OCI-LY7 (cell line): Measurements from ENCODE around the gene SRSF12. TPM values are rescaled to one million over a fixed set of nuclear protein-coding genes. Genes with fewer than 3 reads are reported as not detected.

ENCODE experiments used
- BruUV-seq: library from RNA; stranded (reverse); fragments of 400-500 nt; replicated peaks from 2 replicates; lab custom pipeline; 2021; lab: Mats Ljungman, UMichigan
- CTCF ChIA-PET: fragments of 300-600 bp; sonication (Branson Sonifier 250); formaldehyde crosslinking; loops from one replicate; lab custom pipeline; 2022; ENCODE audit warnings: antibody characterized with exemption; ENCODE audit not compliant: unreplicated experiment; lab: Charles Lee
- POLR2A ChIA-PET: fragments of 300-600 bp; sonication (Branson Sonifier 250); formaldehyde crosslinking; loops from one replicate; lab custom pipeline; 2022; ENCODE audit warnings: antibody characterized with exemption; lab: Charles Lee
- DNase-seq: peaks from one replicate; pipeline ENCODE4 v3.0.0-alpha.2; 2015; ENCODE audit warnings: low spot score
- H2AFZ ChIP-seq: fragments of 200-600 bp; sonication (generic), shearing (Covaris generic); 2 replicates; pipeline ENCODE4 v1.6.1; 2014; ENCODE audit warnings: mild to moderate bottlenecking, antibody characterized with exemption, low read length, moderate library complexity
- H3K27ac ChIP-seq: fragments of 200-600 bp; sonication (generic); 2 replicates; pipeline ENCODE4 v1.5.1; 2014; ENCODE audit warnings: mixed run types, low read depth, mild to moderate bottlenecking, moderate library complexity, low read length, inconsistent platforms; ENCODE audit not compliant: poor library complexity, severe bottlenecking
- H3K36me3 ChIP-seq: fragments of 200-600 bp; sonication (generic); 2 replicates; pipeline ENCODE4 v1.6.1; 2014; ENCODE audit warnings: mild to moderate bottlenecking, antibody characterized with exemption, low read length, moderate library complexity, mixed read lengths; ENCODE audit not compliant: insufficient read depth
- H3K4me1 ChIP-seq: fragments of 200-600 bp; sonication (generic); 2 replicates; pipeline ENCODE4 v1.5.1; 2014; ENCODE audit warnings: mild to moderate bottlenecking, low read length; ENCODE audit not compliant: insufficient read depth, poor library complexity, severe bottlenecking
- H3K4me2 ChIP-seq: fragments of 200-600 bp; sonication (generic); 2 replicates; pipeline ENCODE4 v1.6.1; 2014; ENCODE audit warnings: mild to moderate bottlenecking, low read length
- H3K4me3 ChIP-seq: fragments of 200-600 bp; sonication (generic); 2 replicates; pipeline ENCODE4 v1.5.1; 2014; ENCODE audit warnings: mild to moderate bottlenecking, low read depth, low read length; ENCODE audit not compliant: poor library complexity, severe bottlenecking
- H3K79me2 ChIP-seq: fragments of 200-600 bp; sonication (generic); 2 replicates; pipeline ENCODE4 v1.6.1; 2016; ENCODE audit warnings: low read depth, mild to moderate bottlenecking, low read length, moderate library complexity, mixed read lengths; ENCODE audit not compliant: insufficient read depth
- H3K9me2 ChIP-seq: fragments of 200-600 bp; sonication (generic); 2 replicates; pipeline ENCODE4 v1.6.1; 2016; ENCODE audit warnings: mild to moderate bottlenecking, low read length, mixed read lengths; ENCODE audit not compliant: insufficient read depth
- H3K9me3 ChIP-seq: fragments of 200-600 bp; sonication (generic); 2 replicates; pipeline ENCODE4 v1.6.1; 2014; ENCODE audit warnings: mild to moderate bottlenecking, mixed run types, low read length, mixed read lengths
- H4K20me1 ChIP-seq: fragments of 200-600 bp; sonication (generic); 2 replicates; pipeline ENCODE4 v1.6.1; 2014; ENCODE audit warnings: mild to moderate bottlenecking, antibody characterized with exemption, low read length, moderate library complexity, mixed read lengths; ENCODE audit not compliant: insufficient read depth
- EZH2phosphoT487 ChIP-seq: fragments of 200-600 bp; sonication (generic); IDR thresholded peaks from 2 replicates; pipeline ENCODE4 v1.6.1; 2018; ENCODE audit warnings: low read depth, borderline replicate concordance, mild to moderate bottlenecking, mixed run types, antibody characterized with exemption, low read length, moderate library complexity, mixed read lengths
- intact Hi-C: fragments of 100-400 bp; cut with micrococcal nuclease; formaldehyde crosslinking; loops from one replicate; pipeline ENCODE4 v1.10.0; 2022; ENCODE audit not compliant: unreplicated experiment
- total RNA-seq, 2 experiments: library from RNA; depleted of rRNA in 1 of 2; stranded (reverse); fragments of >200 nt in 1 of 2; shearing (Covaris generic) in 1 of 2; gene quantifications; 2 replicates each; pipeline ENCODE4 v1.2.3, GENCODE V29; 2014 to 2022
- TF ChIP-seq, protein P1 (sequence below): fragments of 200-600 bp; sonication (generic); conservative IDR thresholded peaks from 2 replicates; pipeline ENCODE4 v1.5.1; 2014; ENCODE audit warnings: mild to moderate bottlenecking, antibody characterized with exemption, low read length, moderate library complexity, mixed read lengths

The SRSF12 gene
- total RNA-seq, 2 experiments from 2014 or later: not detected

DNA sequence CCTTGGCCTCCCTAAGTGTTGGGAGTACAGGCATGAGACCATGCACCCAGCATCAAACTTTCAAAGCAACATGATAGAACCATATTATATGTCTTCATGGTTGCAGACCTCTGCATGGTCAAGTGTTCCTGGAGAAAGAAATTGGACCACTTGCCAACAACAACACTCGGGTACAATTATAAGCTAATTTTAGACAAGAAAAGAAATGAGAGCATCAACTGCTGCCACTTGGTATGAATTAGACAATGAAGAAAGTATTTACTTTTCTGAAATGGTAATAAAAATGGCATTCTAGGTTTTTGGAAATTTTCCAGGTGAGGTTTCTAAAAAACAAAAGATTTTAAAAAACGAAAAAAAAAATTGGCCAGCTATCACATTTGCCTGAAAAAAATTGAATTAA lies 20.3 kb upstream of the SRSF12 start:
- POLR2A ChIA-PET: interaction anchor here (0.6 to 1.4 kb wide), 6 partner anchors 9 to 217 kb away, joined by 3 to 6 read pairs (median 4); no protein-coding TSS in a partner anchor

DNA sequence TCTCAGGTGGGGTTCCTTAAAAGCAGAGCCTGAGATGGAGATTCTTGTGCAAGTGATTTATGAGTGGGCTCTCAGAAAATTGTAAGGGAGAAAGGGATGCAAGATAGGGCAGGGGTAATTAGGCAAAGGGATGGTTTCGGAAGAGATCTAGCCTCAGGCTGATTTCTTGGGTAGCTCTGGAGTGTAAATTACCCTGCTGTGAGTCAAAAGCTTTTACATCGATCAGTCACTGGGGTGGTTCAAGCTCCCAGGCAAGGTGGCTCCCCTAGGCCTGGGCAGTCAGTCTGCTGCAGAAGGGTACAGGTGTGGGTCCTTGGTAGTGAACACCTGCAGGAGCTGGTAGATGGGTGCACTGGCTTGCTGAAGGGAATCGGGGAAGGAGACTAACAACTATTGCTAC lies 16.9 kb upstream of the SRSF12 start:
- no peaks in the 10 kb centered on the region for H3K9me3 ChIP-seq
- no TSS peak for BruUV-seq
- no peaks in the 10 kb centered on the region for H3K79me2 ChIP-seq
- no peak overlapping the region for H3K27ac ChIP-seq
- no peaks in the 10 kb centered on the region for H3K9me2 ChIP-seq
- no peak overlapping the region for H2AFZ ChIP-seq
- intact Hi-C loops: no loop called here
- TF ChIP-seq, protein P1, sequence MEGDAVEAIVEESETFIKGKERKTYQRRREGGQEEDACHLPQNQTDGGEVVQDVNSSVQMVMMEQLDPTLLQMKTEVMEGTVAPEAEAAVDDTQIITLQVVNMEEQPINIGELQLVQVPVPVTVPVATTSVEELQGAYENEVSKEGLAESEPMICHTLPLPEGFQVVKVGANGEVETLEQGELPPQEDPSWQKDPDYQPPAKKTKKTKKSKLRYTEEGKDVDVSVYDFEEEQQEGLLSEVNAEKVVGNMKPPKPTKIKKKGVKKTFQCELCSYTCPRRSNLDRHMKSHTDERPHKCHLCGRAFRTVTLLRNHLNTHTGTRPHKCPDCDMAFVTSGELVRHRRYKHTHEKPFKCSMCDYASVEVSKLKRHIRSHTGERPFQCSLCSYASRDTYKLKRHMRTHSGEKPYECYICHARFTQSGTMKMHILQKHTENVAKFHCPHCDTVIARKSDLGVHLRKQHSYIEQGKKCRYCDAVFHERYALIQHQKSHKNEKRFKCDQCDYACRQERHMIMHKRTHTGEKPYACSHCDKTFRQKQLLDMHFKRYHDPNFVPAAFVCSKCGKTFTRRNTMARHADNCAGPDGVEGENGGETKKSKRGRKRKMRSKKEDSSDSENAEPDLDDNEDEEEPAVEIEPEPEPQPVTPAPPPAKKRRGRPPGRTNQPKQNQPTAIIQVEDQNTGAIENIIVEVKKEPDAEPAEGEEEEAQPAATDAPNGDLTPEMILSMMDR: no peak
- TF ChIP-seq EZH2phosphoT487: no peak
- POLR2A ChIA-PET: interaction anchor here (0.5 to 0.6 kb wide), 2 partner anchors 9 to 105 kb away, joined by 3 to 4 read pairs; no protein-coding TSS in a partner anchor
- H3K4me3 ChIP-seq: no peak overlapping the region
- DNase-seq: no peak
- no peak overlapping the region for H3K4me2 ChIP-seq
- no peaks in the 10 kb centered on the region for H3K4me1 ChIP-seq
- CTCF ChIA-PET: no interaction called here
- no peaks in the 10 kb centered on the region for H4K20me1 ChIP-seq
- H3K36me3 ChIP-seq: no peaks in the 10 kb centered on the region

More for the DNA sequence above, 20.3 kb upstream of the SRSF12 start:
- Histone ChIP-seq H2AFZ (no peak overlapping the region), H3K4me1 (no peaks in the 10 kb centered on the region), H3K4me2 (no peak overlapping the region), H3K9me3 (no peaks in the 10 kb centered on the region), H3K9me2 (no peaks in the 10 kb centered on the region), H3K4me3 (no peak overlapping the region), H3K27ac (no peak overlapping the region), H4K20me1 (no peaks in the 10 kb centered on the region), H3K36me3 (no peaks in the 10 kb centered on the region), H3K79me2 (no peaks in the 10 kb centered on the region)
- CTCF ChIA-PET: no interaction called here
- intact Hi-C loops: no loop called here
- BruUV-seq: no TSS peak
- TF ChIP-seq, protein P1: no peak
- no peak for TF ChIP-seq EZH2phosphoT487
- DNase-seq: no peak

- Histone ChIP-seq H3K9me3 (peaks cover under 1% of the 10 kb centered on the region; the same call in 1 of the 2 replicates), H2AFZ (no peak overlapping the region), H3K27ac (no peak overlapping the region), H3K4me3 (no peak overlapping the region), H3K36me3 (no peaks in the 10 kb centered on the region), H3K4me1 (no peaks in the 10 kb centered on the region), H3K79me2 (no peaks in the 10 kb centered on the region), H3K4me2 (no peak overlapping the region), H4K20me1 (no peaks in the 10 kb centered on the region), H3K9me2 (no peaks in the 10 kb centered on the region)
- DNase-seq: no peak
- CTCF ChIA-PET: no interaction called here
- intact Hi-C loops: no loop called here
- no TSS peak for BruUV-seq
- POLR2A ChIA-PET: interaction anchor here (1.3 to 1.7 kb wide), 2 partner anchors 11 to 21 kb away, joined by 4 to 5 read pairs; no protein-coding TSS in a partner anchor
- TF ChIP-seq, protein P1: no peak
- no peak for TF ChIP-seq EZH2phosphoT487
Observed at GRCh38 chr6:89133981-89134380, 16.1 kb upstream of the SRSF12 start.
